Osteoblast (primary cell): ENCODE data around the gene SAV1. TPM values are rescaled to one million over a fixed set of nuclear protein-coding genes. Genes with fewer than 3 reads are reported as not detected.
A peak's percentile ranks its signal among the peaks of the same experiment; 100 is the strongest.

ENCODE experiments used
- DNase-seq: peaks from one replicate; pipeline ENCODE4 v3.0.0; 2011; ENCODE audit warnings: low spot score, mixed read lengths; ENCODE audit not compliant: insufficient read length; ENCODE audit errors: missing footprints
- H2AFZ ChIP-seq: 2 replicates; pipeline ENCODE4 v1.6.0; 2011; ENCODE audit warnings: mild to moderate bottlenecking, low read length
- H3K27ac ChIP-seq: 2 replicates; pipeline ENCODE4 v1.5.1; 2011; ENCODE audit warnings: mild to moderate bottlenecking, low read depth, low read length, moderate library complexity
- H3K27me3 ChIP-seq: 2 replicates; pipeline ENCODE4 v1.6.0; 2012; ENCODE audit warnings: mild to moderate bottlenecking, control low read depth, inconsistent platforms, low read length, moderate library complexity; ENCODE audit not compliant: insufficient read depth
- H3K36me3 ChIP-seq: 2 replicates; pipeline ENCODE4 v1.5.1; 2011; ENCODE audit warnings: mild to moderate bottlenecking, low read length, control low read depth, moderate library complexity; ENCODE audit not compliant: insufficient read depth
- H3K4me1 ChIP-seq: 2 replicates; pipeline ENCODE4 v1.5.1; 2011; ENCODE audit warnings: mild to moderate bottlenecking, low read length, control low read depth, moderate library complexity; ENCODE audit not compliant: insufficient read depth
- H3K4me2 ChIP-seq: 2 replicates; pipeline ENCODE4 v1.6.0; 2011; ENCODE audit warnings: mild to moderate bottlenecking, low read length; ENCODE audit not compliant: insufficient read depth
- H3K4me3 ChIP-seq: fragments of 200-600 bp; sonication (generic); 3 replicates; pipeline ENCODE4 v1.5.1; 2012; ENCODE audit warnings: mild to moderate bottlenecking, low read length, inconsistent platforms; ENCODE audit not compliant: insufficient read depth
- H3K79me2 ChIP-seq: 2 replicates; pipeline ENCODE4 v1.6.0; 2012; ENCODE audit warnings: mild to moderate bottlenecking, low read length, control low read depth, inconsistent platforms; ENCODE audit not compliant: insufficient read depth
- H3K9me3 ChIP-seq: 2 replicates; pipeline ENCODE4 v1.5.1; 2011; ENCODE audit warnings: low read depth, low read length, control low read depth
- H4K20me1 ChIP-seq: 2 replicates; pipeline ENCODE4 v1.6.0; 2012; ENCODE audit warnings: mild to moderate bottlenecking, low read length, control low read depth; ENCODE audit not compliant: insufficient read depth
- CTCF ChIP-seq: IDR thresholded peaks from 2 replicates; pipeline ENCODE4 v1.5.1; 2011; ENCODE audit warnings: mild to moderate bottlenecking, low read depth, low read length, moderate library complexity; ENCODE audit errors: extremely low read depth
- total RNA-seq: library from RNA; depleted of rRNA; stranded (reverse); fragments of >200 nt; gene quantifications from 2 replicates; pipeline ENCODE4 v1.2.3, GENCODE V29; 2012

The SAV1 gene
- total RNA-seq, 1 donor: 44.2 TPM

GRCh38 chr14:50600849-50601248 lies 67.3 kb downstream of the SAV1 start:
- Histone ChIP-seq H4K20me1 (no peaks in the 10 kb centered on the region), H3K4me3 (no peak overlapping the region), H3K79me2 (no peaks in the 10 kb centered on the region), H2AFZ (no peak overlapping the region), H3K4me1 (peaks cover 9% of the 10 kb centered on the region), H3K4me2 (no peak overlapping the region), H3K27me3 (no peaks in the 10 kb centered on the region), H3K27ac (no peak overlapping the region), H3K9me3 (no peaks in the 10 kb centered on the region), H3K36me3 (no peaks in the 10 kb centered on the region)
- DNase-seq: no peak
- no peak for TF ChIP-seq CTCF

- no peaks in the 10 kb centered on the region for H3K27me3 ChIP-seq
- peak overlapping the region; percentile 47 for H3K4me2 ChIP-seq
- DNase-seq: peak; percentile 1
- H4K20me1 ChIP-seq: no peaks in the 10 kb centered on the region
- no peaks in the 10 kb centered on the region for H3K9me3 ChIP-seq
- H3K36me3 ChIP-seq: no peaks in the 10 kb centered on the region
- H3K4me1 ChIP-seq: peaks cover 8% of the 10 kb centered on the region
- H2AFZ ChIP-seq: no peak overlapping the region
- TF ChIP-seq CTCF: peak; percentile 68
- no peak overlapping the region for H3K27ac ChIP-seq
- no peak overlapping the region for H3K4me3 ChIP-seq
- H3K79me2 ChIP-seq: no peaks in the 10 kb centered on the region
These were observed 68.2 kb downstream of the SAV1 start for GRCh38 chr14:50599700-50600444.

- Histone ChIP-seq H3K36me3 (no peaks in the 10 kb centered on the region), H2AFZ (no peak overlapping the region), H3K27ac (no peak overlapping the region), H3K4me1 (peaks cover 8% of the 10 kb centered on the region), H3K4me3 (no peak overlapping the region), H3K4me2 (no peak overlapping the region), H3K27me3 (no peaks in the 10 kb centered on the region), H3K79me2 (no peaks in the 10 kb centered on the region), H4K20me1 (no peaks in the 10 kb centered on the region), H3K9me3 (no peaks in the 10 kb centered on the region)
- no peak for TF ChIP-seq CTCF
- DNase-seq: no peak
These were observed 69.3 kb downstream of the SAV1 start for GRCh38 chr14:50598765-50599164.

GRCh38 chr14:50594577-50595316 lies 73.4 kb downstream of the SAV1 start:
- H3K27me3 ChIP-seq: no peaks in the 10 kb centered on the region
- no peak overlapping the region for H3K4me2 ChIP-seq
- DNase-seq: no peak
- H3K4me3 ChIP-seq: no peak overlapping the region
- H3K79me2 ChIP-seq: no peaks in the 10 kb centered on the region
- no peaks in the 10 kb centered on the region for H3K36me3 ChIP-seq
- no peak overlapping the region for H2AFZ ChIP-seq
- H3K9me3 ChIP-seq: no peaks in the 10 kb centered on the region
- no peak overlapping the region for H3K27ac ChIP-seq
- no peak for TF ChIP-seq CTCF
- H3K4me1 ChIP-seq: no peaks in the 10 kb centered on the region
- no peaks in the 10 kb centered on the region for H4K20me1 ChIP-seq
